GM18867 (cell line): ENCODE data around the gene PLET1.

Experiments used
- ATAC-seq: cut with Tn5 transposase; IDR thresholded peaks from one replicate; pipeline ENCODE4 v1.9.1; 2021; ENCODE audit warnings: mild to moderate bottlenecking, moderate library complexity; ENCODE audit not compliant: unreplicated experiment

Gene PLET1

DNA sequence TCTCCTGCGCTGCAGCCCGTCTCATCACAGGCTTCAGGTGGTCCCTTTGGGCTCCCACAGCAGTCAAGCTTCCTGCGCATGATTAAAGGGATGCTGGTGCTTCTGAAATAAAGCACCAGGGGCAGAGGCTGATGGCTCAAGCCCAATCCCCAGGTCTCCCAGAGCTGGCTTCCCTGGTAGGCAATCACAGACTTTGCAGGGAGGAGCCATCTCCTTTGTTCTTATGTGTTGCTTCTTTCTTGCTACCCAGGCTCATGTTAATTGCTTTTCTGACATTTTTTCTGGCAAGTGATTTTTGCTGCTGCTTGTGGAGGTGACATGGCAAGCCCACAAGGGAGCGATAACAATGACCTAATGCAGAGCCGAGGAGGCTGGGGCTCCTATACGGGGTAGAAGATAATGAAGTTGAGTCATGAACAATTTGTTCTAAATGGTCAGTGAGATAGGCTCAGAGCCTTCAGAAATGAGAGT, 25.2 kb upstream of the PLET1 start:
- no peak for ATAC-seq

DNA sequence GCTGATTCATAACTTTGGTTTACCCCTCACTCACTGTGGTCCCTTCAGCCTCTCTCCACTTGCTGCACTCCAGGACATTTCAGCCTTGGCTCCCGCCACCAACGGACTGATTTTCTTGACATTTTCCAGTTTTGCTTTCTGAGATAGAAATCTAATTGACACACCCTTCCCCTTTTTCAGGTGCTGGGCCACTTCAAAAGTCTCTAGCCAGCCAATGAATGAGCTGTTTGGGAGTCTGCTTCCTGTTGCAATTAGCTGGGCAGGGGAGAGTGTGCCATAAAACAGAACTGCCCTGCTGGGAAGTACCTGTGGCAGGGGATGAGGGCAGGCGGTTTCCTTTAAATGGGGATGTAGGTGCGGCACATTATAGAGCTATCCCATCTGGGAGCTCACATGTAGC, 21.1 kb upstream of the PLET1 start:
- no peak for ATAC-seq

- ATAC-seq = peak; percentile 85
These were observed 19.8 kb upstream of the PLET1 start for GRCh38 chr11:112280268-112281126.

DNA sequence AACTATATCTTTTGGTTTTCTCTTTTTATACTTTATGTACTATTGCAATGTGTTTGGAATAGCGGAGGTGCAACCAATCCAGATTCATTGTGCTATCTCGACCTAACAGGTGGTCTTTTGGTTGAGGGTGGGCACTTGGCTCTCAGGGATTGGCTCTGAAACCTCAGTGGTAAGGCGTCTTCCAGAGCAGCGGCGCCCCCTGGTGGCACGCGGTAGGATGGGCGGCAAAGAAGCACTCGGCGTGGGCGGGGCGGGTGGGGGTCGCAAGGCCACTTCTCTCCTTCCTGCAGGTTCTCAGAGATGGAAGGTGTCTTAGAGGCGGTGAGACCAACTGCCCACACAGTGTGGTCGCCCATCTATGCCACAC, 19.2 kb upstream of the PLET1 start:
- peak; percentile 52 for ATAC-seq

- no peak for ATAC-seq
These were observed 18.1 kb upstream of the PLET1 start for GRCh38 chr11:112278803-112279202.

- ATAC-seq = no peak
These were observed 17.3 kb upstream of the PLET1 start for GRCh38 chr11:112277941-112278340.

DNA sequence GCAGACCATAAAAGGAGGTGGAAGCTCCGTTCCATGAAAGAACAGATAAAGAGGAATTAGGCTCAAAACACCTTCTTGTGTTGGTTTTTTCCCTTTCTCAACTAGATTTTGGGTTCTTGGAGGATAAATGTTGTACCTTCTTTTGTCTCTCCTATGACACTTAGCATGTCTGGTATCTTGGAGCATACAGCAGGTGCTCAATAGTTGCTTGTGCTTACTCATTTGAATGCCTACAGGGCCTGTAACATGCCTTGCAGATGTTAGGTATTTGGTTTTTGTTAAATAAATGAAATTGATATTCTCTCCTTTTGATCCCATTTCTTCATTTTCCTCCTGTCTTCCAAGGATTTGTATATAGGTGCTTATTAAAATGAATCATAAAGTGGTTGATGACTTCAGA, 16.4 kb upstream of the PLET1 start:
- no peak for ATAC-seq

DNA sequence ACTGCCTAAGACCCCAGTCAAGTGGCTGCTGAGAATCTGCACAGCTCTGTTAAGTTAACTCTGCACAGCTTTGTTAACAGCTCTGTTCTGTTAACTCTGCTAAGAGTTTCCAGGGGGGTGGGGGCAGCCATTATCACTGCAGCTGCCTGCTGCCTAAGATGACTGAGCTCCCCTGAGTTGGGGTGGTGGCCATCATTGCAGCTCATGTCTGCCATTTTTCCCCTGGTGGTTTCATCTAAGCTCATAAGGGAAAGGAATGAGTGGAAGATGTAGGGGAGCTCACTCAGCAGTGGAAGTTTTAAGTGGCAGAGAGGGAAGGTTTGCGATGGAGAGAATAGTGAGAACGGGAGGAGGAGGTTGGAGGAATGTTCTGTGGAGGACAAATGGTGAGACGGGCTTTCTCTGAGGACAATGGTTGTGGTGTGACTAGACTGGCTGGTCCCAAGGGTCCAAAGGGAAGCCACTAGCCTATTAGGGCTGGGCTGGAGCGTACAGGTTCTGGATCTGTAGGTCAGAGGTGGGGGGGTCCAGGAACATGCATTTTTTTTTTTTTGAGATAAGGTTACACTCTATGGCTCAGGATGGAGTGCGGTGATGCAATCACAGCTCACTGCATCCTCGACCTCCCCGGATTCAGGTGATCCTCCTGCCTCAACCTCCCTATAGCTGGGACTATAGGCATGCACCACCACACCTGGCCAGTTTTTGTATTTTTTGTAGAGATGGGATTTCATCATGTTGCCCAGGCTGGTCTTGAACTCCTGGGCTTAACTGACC, 13.5 kb upstream of the PLET1 start:
- ATAC-seq = no peak

- ATAC-seq = no peak
These were observed 12.4 kb upstream of the PLET1 start for GRCh38 chr11:112273066-112273465.

DNA sequence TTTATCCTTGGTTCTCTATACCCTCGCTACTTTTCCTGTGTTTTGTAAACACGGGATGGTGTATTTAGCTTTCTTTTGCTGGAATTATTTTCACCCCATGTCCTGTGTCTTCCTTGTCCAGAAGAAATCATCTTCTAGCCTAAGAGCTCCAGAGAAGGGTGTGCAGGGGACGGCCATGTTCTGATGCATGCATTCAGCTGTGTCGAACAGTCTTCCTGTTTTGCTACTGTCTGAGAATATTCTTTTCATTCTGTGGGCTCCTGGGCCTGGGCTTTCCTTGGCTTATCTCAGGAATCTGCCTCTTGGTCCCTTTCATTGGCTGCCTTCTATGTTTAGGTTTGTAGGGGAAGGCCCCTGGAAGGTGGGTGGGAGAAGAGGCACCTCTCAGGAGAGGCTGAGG, 10.6 kb upstream of the PLET1 start:
- no peak for ATAC-seq

DNA sequence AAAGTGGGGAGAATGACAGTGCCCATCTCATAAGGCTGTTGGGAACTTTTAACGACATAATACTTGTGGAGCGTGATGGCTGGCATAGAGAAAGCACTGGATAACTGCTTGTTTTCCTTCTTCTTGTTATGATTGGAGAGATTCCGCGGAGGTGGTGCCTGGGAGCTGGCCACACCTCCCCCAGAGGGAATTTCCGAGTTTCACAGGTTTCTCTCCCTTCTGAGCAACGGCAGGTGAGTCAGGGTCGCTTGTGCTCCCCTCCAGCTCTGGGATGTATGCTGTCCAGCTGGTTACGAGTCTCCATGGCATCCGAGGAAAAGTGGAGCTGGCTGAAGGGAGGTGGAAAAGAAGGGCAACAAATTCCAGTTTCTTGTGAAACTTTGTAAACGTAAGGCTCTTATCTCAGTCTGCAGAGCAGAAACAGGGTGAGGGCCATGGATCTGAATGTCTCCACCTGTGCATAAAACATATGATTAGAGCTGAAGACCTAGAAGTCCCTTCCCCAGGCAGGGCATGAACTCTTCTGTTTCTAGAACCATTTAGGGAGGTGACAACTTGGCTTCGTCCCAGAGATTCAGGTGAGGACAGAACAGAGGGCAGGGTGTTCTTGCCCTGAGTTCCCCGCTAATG, 10.0 kb upstream of the PLET1 start:
- ATAC-seq = no peak

DNA sequence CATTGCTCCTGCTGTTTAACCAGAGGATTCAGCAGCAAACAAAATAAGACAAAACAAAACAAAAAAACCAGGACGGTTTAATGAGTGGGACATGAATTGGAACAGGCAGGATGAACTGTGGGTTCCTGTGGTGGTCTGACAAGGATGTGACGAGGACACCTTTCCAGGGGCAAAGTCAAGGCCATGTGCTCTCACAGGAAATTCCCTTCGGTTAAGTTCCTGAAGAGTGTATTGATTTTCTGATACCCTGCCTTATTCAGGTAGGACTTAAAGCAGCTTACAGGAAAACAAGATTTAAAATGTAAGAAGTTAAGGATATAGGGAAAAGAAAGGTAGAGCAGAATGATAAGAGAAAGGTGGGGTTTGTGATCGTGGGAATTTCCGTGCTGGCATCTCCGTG, 8.5 kb upstream of the PLET1 start:
- ATAC-seq = no peak

DNA sequence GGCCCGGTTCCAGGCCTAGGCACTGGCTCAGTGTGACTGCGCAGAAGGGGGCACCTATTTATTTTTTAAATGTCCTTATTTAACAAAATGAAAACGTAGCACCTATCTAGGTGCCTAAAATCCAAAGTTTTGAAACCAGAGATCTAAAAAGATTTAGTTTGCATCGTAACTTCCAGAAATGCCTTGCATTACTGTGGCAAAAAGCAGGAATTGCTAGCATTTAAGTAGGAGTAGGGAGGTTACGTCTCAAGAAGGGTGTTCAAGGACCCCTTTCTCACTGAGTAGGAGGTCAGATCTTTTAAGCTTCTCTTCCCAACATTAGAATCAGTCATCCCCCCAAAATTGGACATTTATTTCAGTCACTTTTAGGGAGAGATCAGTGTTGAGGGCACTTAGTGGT, 7.7 kb upstream of the PLET1 start:
- ATAC-seq = no peak

GRCh38 chr11:112267188-112267591, 6.5 kb upstream of the PLET1 start:
- ATAC-seq = no peak

- ATAC-seq = no peak
These were observed 5.7 kb upstream of the PLET1 start for GRCh38 chr11:112266410-112266778.

GRCh38 chr11:112265659-112266409, 5.2 kb upstream of the PLET1 start:
- ATAC-seq = no peak

DNA sequence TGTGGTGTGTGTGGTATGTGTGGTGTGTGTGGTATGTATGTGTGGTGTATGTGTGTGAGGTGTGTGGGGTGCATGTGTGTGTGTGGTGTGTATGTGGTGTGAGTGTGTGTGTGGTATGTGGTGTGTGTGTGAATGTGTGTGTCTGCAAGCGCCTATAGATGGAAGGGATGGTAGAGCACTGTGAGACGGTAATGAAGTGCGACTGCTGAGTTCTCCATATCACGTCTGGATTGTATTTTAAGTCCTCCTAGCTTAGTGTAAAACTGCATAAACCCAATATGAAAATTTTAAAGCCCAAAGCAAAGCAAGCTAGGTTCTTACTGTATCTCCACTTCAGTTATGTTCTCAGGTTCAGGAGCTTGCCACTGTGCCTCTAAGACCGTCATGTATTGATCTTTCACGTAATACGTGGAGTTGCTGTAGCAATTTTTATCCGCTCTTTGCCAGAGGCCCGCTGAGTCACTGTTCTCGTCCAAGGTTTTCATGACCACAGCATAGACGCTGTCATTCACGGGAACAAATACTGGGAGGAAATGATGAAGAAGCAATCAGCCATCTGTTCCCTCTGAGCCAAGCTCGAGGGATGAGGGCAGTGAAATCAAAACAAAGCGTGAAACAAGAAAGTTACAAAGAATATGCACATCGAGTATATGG, 5.5 kb downstream of the PLET1 start:
- no peak for ATAC-seq

GRCh38 chr11:112253605-112254242, 6.9 kb downstream of the PLET1 start:
- ATAC-seq = no peak

- no peak for ATAC-seq
These were observed 10.6 kb downstream of the PLET1 start for GRCh38 chr11:112249871-112250610.
